Neural cell (in vitro differentiated cells): ENCODE results near the gene PDE11A. TPM values are rescaled to one million over a fixed set of nuclear protein-coding genes. Genes with fewer than 3 reads are reported as not detected.

ENCODE experiments used
- H2AFZ ChIP-seq: fragments of 200-600, 300-800 bp; sonication (generic), shearing (Covaris generic); 2 replicates; pipeline ENCODE4 v1.6.0; 2014; ENCODE audit warnings: low read depth, mild to moderate bottlenecking, antibody characterized with exemption, low read length, moderate library complexity
- H3F3A ChIP-seq: fragments of 200-600 bp; shearing (Covaris generic); 2 replicates; pipeline ENCODE4 v1.6.1; 2016; ENCODE audit warnings: mild to moderate bottlenecking, moderate library complexity, mixed read lengths, antibody characterized with exemption, low read length; ENCODE audit not compliant: insufficient read depth, poor library complexity, severe bottlenecking
- H3K27ac ChIP-seq: fragments of 200-600, 300-800 bp; sonication (generic), shearing (Covaris generic); 2 replicates; pipeline ENCODE4 v1.5.1; 2014; ENCODE audit warnings: mild to moderate bottlenecking, low read length, moderate library complexity
- H3K27me3 ChIP-seq: fragments of 300-800, 200-600 bp; sonication (generic), shearing (Covaris generic); 2 replicates; pipeline ENCODE4 v1.6.0; 2014; ENCODE audit warnings: mild to moderate bottlenecking, low read depth, low read length, moderate library complexity; ENCODE audit not compliant: insufficient read depth
- H3K36me3 ChIP-seq: fragments of 300-800, 200-600 bp; sonication (generic), shearing (Covaris generic); 2 replicates; pipeline ENCODE4 v1.5.1; 2014; ENCODE audit warnings: mild to moderate bottlenecking, antibody characterized with exemption, low read length, moderate library complexity; ENCODE audit not compliant: insufficient read depth
- H3K4me2 ChIP-seq: fragments of 300-800, 200-600 bp; sonication (generic), shearing (Covaris generic); 2 replicates; pipeline ENCODE4 v1.6.0; 2014; ENCODE audit warnings: mild to moderate bottlenecking, low read length
- H3K4me3 ChIP-seq: fragments of 300-800, 200-600 bp; sonication (generic), shearing (Covaris generic); 2 replicates; pipeline ENCODE4 v1.5.1; 2014; ENCODE audit warnings: mild to moderate bottlenecking, low read length, moderate library complexity
- H3K79me2 ChIP-seq: fragments of 200-600 bp; shearing (Covaris generic); replicated peaks from 2 replicates; pipeline ENCODE4 v1.6.0; 2014; ENCODE audit warnings: mild to moderate bottlenecking, low read length, moderate library complexity; ENCODE audit not compliant: insufficient read depth
- H3K9ac ChIP-seq: fragments of 300-800, 200-600 bp; sonication (generic), shearing (Covaris generic); 2 replicates; pipeline ENCODE4 v1.6.1; 2016; ENCODE audit warnings: mild to moderate bottlenecking, low read length, mixed read lengths
- H3K9me2 ChIP-seq: fragments of 200-600 bp; shearing (Covaris generic); 2 replicates; pipeline ENCODE4 v1.6.1; 2016; ENCODE audit warnings: mild to moderate bottlenecking, low read length, mixed read lengths; ENCODE audit not compliant: insufficient read depth
- H3K9me3 ChIP-seq: fragments of 200-600, 300-800 bp; sonication (generic), shearing (Covaris generic); 2 replicates; pipeline ENCODE4 v1.6.1; 2016; ENCODE audit warnings: mild to moderate bottlenecking, mixed run types, low read length, moderate library complexity, mixed read lengths
- H4K20me1 ChIP-seq: fragments of 200-600 bp; shearing (Covaris generic); 2 replicates; pipeline ENCODE4 v1.6.1; 2016; ENCODE audit warnings: mild to moderate bottlenecking, mixed run types; ENCODE audit not compliant: insufficient read depth
- CTCF ChIP-seq: fragments of 450-650 bp; IDR thresholded peaks from 2 replicates; pipeline ENCODE4 v1.5.1; 2014; ENCODE audit warnings: antibody characterized with exemption, mild to moderate bottlenecking, moderate library complexity; ENCODE audit not compliant: poor library complexity, severe bottlenecking
- EP300 ChIP-seq: fragments of 450-650 bp; conservative IDR thresholded peaks from 2 replicates; pipeline ENCODE4 v1.6.1; 2014; ENCODE audit warnings: antibody characterized with exemption, mild to moderate bottlenecking, moderate library complexity; ENCODE audit not compliant: poor library complexity, severe bottlenecking
- EZH2 ChIP-seq: fragments of 200-600, 300-800 bp; shearing (Covaris generic), sonication (generic); IDR thresholded peaks from 2 replicates; pipeline ENCODE4 v1.6.1; 2014; ENCODE audit warnings: antibody characterized with exemption, low read length, borderline replicate concordance, mild to moderate bottlenecking; ENCODE audit not compliant: insufficient read depth, poor library complexity, severe bottlenecking
- MXI1 ChIP-seq: fragments of 450-650 bp; conservative IDR thresholded peaks from 2 replicates; pipeline ENCODE4 v1.6.1; 2014; ENCODE audit warnings: antibody characterized with exemption, mild to moderate bottlenecking; ENCODE audit not compliant: poor library complexity, severe bottlenecking
- POLR2AphosphoS5 ChIP-seq: IDR thresholded peaks from 2 replicates; pipeline ENCODE4 v1.6.1; 2012
- RAD21 ChIP-seq: fragments of 450-650 bp; conservative IDR thresholded peaks from 2 replicates; pipeline ENCODE4 v1.6.1; 2014; ENCODE audit warnings: antibody characterized with exemption, mild to moderate bottlenecking, moderate library complexity
- REST ChIP-seq: IDR thresholded peaks from 2 replicates; pipeline ENCODE4 v1.6.1; 2012; ENCODE audit warnings: borderline replicate concordance
- SMC3 ChIP-seq: fragments of 450-650 bp; conservative IDR thresholded peaks from 2 replicates; pipeline ENCODE4 v1.6.1; 2014; ENCODE audit warnings: antibody characterized with exemption, mild to moderate bottlenecking, moderate library complexity; ENCODE audit not compliant: poor library complexity
- TAF1 ChIP-seq: IDR thresholded peaks from 2 replicates; pipeline ENCODE4 v1.6.1; 2012; ENCODE audit warnings: low read depth
- polyA plus RNA-seq: library from polyadenylated mRNA; depleted of rRNA; stranded (reverse); fragments of >200 nt; gene quantifications from 2 replicates; pipeline ENCODE4 v1.2.3, GENCODE V29; 2014

The PDE11A gene
- polyA plus RNA-seq, 1 donor from 2014 or later, result 0.89 TPM

GRCh38 chr2:177589186-177589585, 483.4 kb downstream of the PDE11A start:
- Histone ChIP-seq H4K20me1 (no peaks in the 10 kb centered on the region), H3K27me3 (no peaks in the 10 kb centered on the region)
- no peak for TF ChIP-seq REST
- TF ChIP-seq EP300, result no peak
- TF ChIP-seq POLR2AphosphoS5, result no peak
- no peak for TF ChIP-seq CTCF
- TF ChIP-seq TAF1, result no peak
- no peak for TF ChIP-seq RAD21
- TF ChIP-seq MXI1, result no peak
- TF ChIP-seq SMC3, result no peak

GRCh38 chr2:177588671-177589070, 483.9 kb downstream of the PDE11A start:
- Histone ChIP-seq H3K9me3 (no peaks in the 10 kb centered on the region), H3K4me2 (no peak overlapping the region), H3K4me3 (no peak overlapping the region), H4K20me1 (no peaks in the 10 kb centered on the region), H3K36me3 (no peaks in the 10 kb centered on the region), H3K27me3 (no peaks in the 10 kb centered on the region), H2AFZ (no peak overlapping the region), H3K79me2 (no peaks in the 10 kb centered on the region), H3K27ac (no peak overlapping the region), H3F3A (no peaks in the 10 kb centered on the region), H3K9ac (no peak overlapping the region), H3K9me2 (no peaks in the 10 kb centered on the region)
- no peak for TF ChIP-seq POLR2AphosphoS5
- no peak for TF ChIP-seq TAF1
- no peak for TF ChIP-seq CTCF
- no peak for TF ChIP-seq REST
- no peak for TF ChIP-seq EP300
- TF ChIP-seq EZH2, result no peak
- TF ChIP-seq RAD21, result no peak
- TF ChIP-seq SMC3, result no peak
- TF ChIP-seq MXI1, result no peak

More at GRCh38 chr2:177589186-177589585, 483.4 kb downstream of the PDE11A start:
- no peaks in the 10 kb centered on the region for H3K9me2 ChIP-seq
- no peak overlapping the region for H3K9ac ChIP-seq
- H3K4me3 ChIP-seq, result no peak overlapping the region
- no peaks in the 10 kb centered on the region for H3K36me3 ChIP-seq
- H3K9me3 ChIP-seq, result no peaks in the 10 kb centered on the region
- no peak overlapping the region for H3K4me2 ChIP-seq
- H3F3A ChIP-seq, result no peaks in the 10 kb centered on the region
- no peaks in the 10 kb centered on the region for H3K79me2 ChIP-seq
- no peak overlapping the region for H3K27ac ChIP-seq
- no peak overlapping the region for H2AFZ ChIP-seq
